ENCODE results near the gene CDC42EP2.

The CDC42EP2 gene

GRCh38 chr11:65290448-65291165, 24.1 kb upstream of the CDC42EP2 start:
- no peak for TF ChIP-seq CTCF (IDR thresholded peaks at IDR 0.05; ENCODE audit: low read depth, low read length)
- DNase-seq (ENCODE audit: extremely low read depth, low read depth) = peak; percentile 99

GRCh38 chr11:65291613-65292012, 23.1 kb upstream of the CDC42EP2 start:
- no peak for DNase-seq (ENCODE audit: extremely low read depth, low read depth)

GRCh38 chr11:65292890-65293289, 21.8 kb upstream of the CDC42EP2 start:
- DNase-seq (ENCODE audit: extremely low read depth, low read depth) = no peak
- no peak for TF ChIP-seq CTCF (IDR thresholded peaks at IDR 0.05; ENCODE audit: low read depth, low read length)

More at GRCh38 chr11:65291613-65292012, 23.1 kb upstream of the CDC42EP2 start:
- no peak for TF ChIP-seq CTCF (IDR thresholded peaks at IDR 0.05; ENCODE audit: low read depth, low read length)

- DNase-seq (ENCODE audit: extremely low read depth, low read depth) = no peak
- no peak for TF ChIP-seq CTCF (IDR thresholded peaks at IDR 0.05; ENCODE audit: low read depth, low read length)
These were observed 20.7 kb upstream of the CDC42EP2 start for GRCh38 chr11:65293909-65294381.

GRCh38 chr11:65295001-65295400, 19.7 kb upstream of the CDC42EP2 start:
- no peak for DNase-seq (ENCODE audit: extremely low read depth, low read depth)
- no peak for TF ChIP-seq CTCF (IDR thresholded peaks at IDR 0.05; ENCODE audit: low read depth, low read length)

GRCh38 chr11:65295571-65296341, 18.9 kb upstream of the CDC42EP2 start:
- no peak for TF ChIP-seq CTCF (IDR thresholded peaks at IDR 0.05; ENCODE audit: low read depth, low read length)

More at GRCh38 chr11:65295571-65296341, 18.9 kb upstream of the CDC42EP2 start:
- DNase-seq (ENCODE audit: extremely low read depth, low read depth) = no peak

All from AG09319 (cell line).